GM12891 (cell line): Measurements from ENCODE around the gene CMSS1.

ENCODE experiments used
- POLR2A ChIP-seq: IDR thresholded peaks from 2 replicates; pipeline ENCODE4 v1.6.1; 2011; ENCODE audit warnings: low read depth, low read length, control low read depth
- POLR2AphosphoS5 ChIP-seq: IDR thresholded peaks from 2 replicates; pipeline ENCODE4 v1.6.1; 2011; ENCODE audit warnings: low read depth, low read length, control low read depth
- SPI1 ChIP-seq: IDR thresholded peaks from 2 replicates; pipeline ENCODE4 v1.6.1; 2011; ENCODE audit warnings: low read depth, low read length, control low read depth
- TAF1 ChIP-seq: IDR thresholded peaks from 2 replicates; pipeline ENCODE4 v1.6.1; 2011; ENCODE audit warnings: low read depth, low read length, control low read depth

GRCh38 chr3:99863002-99863401 lies 45.3 kb downstream of the CMSS1 start:
- no peak for TF ChIP-seq SPI1
- no peak for TF ChIP-seq POLR2A
- no peak for TF ChIP-seq TAF1
- no peak for TF ChIP-seq POLR2AphosphoS5
